GM10266 (cell line): ENCODE data around the gene NAE1.

Experiments used
- DNase-seq: peaks from one replicate; pipeline ENCODE4 v3.0.0; 2012; ENCODE audit errors: extremely low spot score
- TF ChIP-seq, protein P1 (sequence below): IDR thresholded peaks from 2 replicates; pipeline ENCODE4 v1.5.1; 2012; ENCODE audit warnings: mild to moderate bottlenecking, low read depth; ENCODE audit not compliant: control insufficient read depth, insufficient read depth; ENCODE audit errors: missing control alignments

Gene NAE1

GRCh38 chr16:66857437-66857836, 26.7 kb upstream of the NAE1 start:
- DNase-seq = no peak
- TF ChIP-seq, protein P1, sequence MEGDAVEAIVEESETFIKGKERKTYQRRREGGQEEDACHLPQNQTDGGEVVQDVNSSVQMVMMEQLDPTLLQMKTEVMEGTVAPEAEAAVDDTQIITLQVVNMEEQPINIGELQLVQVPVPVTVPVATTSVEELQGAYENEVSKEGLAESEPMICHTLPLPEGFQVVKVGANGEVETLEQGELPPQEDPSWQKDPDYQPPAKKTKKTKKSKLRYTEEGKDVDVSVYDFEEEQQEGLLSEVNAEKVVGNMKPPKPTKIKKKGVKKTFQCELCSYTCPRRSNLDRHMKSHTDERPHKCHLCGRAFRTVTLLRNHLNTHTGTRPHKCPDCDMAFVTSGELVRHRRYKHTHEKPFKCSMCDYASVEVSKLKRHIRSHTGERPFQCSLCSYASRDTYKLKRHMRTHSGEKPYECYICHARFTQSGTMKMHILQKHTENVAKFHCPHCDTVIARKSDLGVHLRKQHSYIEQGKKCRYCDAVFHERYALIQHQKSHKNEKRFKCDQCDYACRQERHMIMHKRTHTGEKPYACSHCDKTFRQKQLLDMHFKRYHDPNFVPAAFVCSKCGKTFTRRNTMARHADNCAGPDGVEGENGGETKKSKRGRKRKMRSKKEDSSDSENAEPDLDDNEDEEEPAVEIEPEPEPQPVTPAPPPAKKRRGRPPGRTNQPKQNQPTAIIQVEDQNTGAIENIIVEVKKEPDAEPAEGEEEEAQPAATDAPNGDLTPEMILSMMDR = no peak

- DNase-seq = no peak
- TF ChIP-seq, protein P1 = no peak
These were observed 26.0 kb upstream of the NAE1 start for GRCh38 chr16:66856801-66857200.

GRCh38 chr16:66856184-66856730, 25.5 kb upstream of the NAE1 start:
- TF ChIP-seq, protein P1 = no peak
- DNase-seq = no peak

DNA sequence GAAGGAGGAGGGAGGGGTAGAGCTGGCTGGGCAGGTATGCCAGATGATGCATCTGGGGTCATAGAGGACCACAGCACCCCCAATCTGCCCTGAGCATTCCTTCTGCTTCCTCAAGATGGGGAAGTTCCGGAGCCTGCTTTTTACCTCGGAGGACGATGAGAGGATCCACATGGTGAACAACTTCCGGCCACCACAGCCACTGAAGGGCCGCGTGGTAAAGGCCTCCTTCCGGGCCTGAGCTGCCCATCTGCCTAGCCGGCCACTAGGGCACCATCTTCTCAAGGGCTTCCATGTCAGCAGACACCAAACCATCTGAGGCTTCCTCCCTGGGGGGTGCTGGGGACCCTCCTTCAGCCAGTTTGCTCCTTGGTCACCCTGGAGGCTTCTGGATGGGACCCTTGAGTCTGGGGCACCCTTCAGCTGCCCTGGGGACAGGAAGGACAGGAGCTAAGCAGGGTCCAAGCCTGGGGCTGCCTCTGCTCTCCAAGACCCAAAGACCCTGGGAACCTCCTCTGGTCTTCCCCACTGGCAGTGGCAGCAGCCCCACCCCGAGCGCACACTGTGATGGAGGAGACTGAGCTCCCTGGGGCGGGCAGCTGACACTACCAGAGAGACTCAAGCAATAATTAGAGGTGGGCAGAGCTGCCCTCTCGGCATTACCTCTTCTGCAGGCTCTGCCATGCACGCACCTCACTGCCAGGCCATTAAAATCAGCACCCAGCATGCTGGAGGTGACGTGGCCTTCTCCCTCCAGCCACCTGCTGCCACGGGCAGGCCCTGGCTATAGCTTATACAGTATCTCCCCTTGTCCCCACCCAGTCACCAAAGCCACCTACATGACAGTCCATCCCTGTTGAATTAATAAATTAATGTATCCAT, 22.7 kb upstream of the NAE1 start:
- no peak for DNase-seq
- TF ChIP-seq, protein P1 = no peak

GRCh38 chr16:66851166-66851964, 20.6 kb upstream of the NAE1 start:
- no peak for DNase-seq
- TF ChIP-seq, protein P1 = no peak

- TF ChIP-seq, protein P1 = no peak
- no peak for DNase-seq
These were observed 19.5 kb upstream of the NAE1 start for GRCh38 chr16:66850115-66850815.
